HG03432 (cell line): ENCODE data around the gene MEIKIN.
A peak's percentile ranks its signal among the peaks of the same experiment; 100 is the strongest.

Source experiments
- ATAC-seq: cut with Tn5 transposase; IDR thresholded peaks from one replicate; pipeline ENCODE4 v1.9.1; 2021; ENCODE audit warnings: mild to moderate bottlenecking, moderate library complexity; ENCODE audit not compliant: unreplicated experiment

The MEIKIN gene

GRCh38 chr5:131774652-131775367 is 170.7 kb downstream of the MEIKIN start:
- no peak for ATAC-seq

GRCh38 chr5:131773805-131774204 is 171.7 kb downstream of the MEIKIN start:
- ATAC-seq, result no peak

- no peak for ATAC-seq
Measured at GRCh38 chr5:131771692-131772091, 173.8 kb downstream of the MEIKIN start.

- ATAC-seq, result no peak
Measured at GRCh38 chr5:131769961-131770360, 175.5 kb downstream of the MEIKIN start.

DNA sequence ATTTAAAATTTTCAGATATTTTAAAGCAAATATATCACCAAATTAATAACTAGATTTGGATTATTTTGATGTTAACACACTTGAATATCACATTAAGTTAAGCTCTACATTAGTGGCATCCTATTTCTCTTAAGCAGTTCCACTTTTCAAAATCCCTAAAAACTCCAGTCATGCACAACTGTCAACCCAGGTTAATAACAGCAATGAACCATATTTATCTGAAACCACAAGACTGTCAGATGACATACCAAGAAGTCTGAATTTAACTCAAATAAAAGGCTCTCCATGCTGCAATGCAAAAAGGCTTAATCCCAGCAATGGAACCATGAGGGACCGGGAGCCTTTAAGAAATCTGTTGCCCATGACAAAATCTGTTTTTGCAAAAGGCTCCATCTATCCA is 176.1 kb downstream of the MEIKIN start:
- ATAC-seq, result no peak

GRCh38 chr5:131767891-131768290 is 177.6 kb downstream of the MEIKIN start:
- ATAC-seq, result no peak

DNA sequence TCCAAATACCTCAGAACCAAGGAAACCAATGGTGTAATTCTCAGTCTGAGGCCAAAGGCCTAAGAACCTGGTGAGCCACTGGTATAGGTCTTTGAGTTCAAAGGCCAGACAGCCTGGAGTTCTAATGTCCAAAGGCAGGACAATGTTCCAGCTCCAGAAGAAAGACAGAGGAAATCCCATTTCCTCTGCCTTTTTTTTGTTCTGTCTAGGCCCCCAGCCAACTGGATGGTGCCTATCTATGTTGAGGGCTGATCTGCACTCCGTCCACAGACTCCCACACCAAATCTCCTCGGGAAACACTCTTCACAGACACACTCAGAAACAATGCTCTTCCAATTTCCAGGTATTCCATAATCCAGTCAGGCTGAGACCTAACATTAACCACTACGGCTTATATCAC is 178.8 kb downstream of the MEIKIN start:
- no peak for ATAC-seq

DNA sequence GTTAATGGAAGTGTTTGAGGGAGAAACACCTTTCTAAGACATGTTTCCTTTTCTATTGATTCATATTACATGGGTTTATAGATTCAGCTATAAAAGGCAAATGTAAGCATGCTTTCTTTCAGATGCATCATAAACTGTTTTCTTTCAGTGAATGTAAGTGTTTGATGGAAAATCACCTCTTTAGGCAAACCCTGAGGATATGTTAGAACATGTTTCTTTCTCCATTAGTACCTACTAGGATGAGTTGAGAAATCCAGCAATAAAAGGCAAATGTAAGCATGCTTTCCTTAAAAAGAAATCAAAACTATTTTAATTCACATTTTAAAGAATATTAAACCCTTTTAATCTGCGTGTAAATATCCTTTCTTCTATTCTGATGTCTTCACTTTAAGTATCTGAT is 180.2 kb downstream of the MEIKIN start:
- no peak for ATAC-seq

DNA sequence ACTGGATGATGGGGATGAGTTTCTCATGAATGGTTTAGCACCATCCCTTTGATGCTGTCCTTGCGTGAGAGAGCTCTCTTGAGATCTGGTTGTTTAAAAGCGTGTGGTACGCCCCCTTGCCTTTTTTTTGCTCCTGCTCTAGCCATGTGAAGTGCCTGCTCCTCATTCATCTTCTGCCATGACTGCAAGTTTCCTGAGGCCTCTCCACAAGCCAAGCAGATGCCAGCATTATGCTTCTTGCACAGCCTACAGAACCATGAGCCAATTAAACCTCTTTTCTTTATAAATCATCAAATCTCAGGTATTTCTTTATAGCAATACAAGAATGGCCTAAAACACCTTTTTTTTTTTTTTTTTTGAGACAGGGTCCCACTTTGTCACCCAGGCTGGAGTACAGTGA is 181.5 kb downstream of the MEIKIN start:
- ATAC-seq, result no peak

DNA sequence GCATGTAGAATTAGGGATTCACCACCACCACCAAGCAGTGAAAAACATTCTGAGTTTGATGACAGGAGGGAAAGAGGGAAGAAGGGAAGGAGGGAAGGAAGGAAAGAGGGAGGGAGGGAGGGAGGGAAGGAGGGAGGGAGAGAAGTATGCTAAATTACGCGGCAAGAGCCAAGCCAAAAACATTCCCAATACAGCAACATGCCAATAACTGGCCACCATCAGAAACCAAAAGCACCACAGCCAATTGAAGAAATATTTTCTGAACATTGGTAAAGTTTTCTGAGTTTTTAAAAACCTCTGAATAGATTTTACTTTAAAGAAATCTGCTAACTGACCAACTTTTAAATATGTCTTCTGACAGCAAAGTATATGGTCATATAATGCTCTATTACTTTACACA is 184.7 kb downstream of the MEIKIN start:
- ATAC-seq, result no peak

DNA sequence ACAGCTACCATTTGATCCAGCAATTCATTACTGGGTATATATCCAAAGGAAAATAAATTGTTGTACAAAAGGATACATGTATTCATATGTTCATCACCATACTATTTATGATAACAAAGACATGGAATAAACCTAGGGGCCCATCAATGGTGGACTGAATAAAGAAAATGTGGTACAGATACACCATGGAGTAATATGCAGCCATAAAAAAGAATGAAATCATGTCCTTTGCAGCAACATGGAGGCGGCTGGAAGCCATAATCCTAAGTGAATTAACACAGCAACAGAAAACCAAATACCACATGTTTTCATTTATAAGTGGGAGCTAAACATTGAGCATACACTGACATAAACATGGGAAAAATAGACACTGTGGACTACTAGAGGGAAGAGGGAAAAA is 185.8 kb downstream of the MEIKIN start:
- ATAC-seq, result no peak

DNA sequence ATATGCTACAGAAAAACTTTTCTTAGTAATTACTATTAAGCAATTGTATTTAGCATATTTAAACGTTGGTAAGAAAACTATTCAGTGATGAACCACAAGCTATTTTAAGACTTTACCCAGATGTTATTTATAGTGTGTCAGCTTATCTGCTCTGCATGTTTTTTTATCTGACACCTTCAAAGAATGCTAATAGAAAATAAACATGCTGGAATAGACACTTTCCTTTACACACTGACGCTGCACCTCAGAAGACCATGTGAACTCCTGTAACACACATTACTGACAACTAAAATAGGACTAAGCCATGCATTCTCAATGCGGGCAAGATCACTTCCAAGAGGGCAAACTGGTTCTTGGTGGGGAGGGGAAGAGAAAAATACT is 187.0 kb downstream of the MEIKIN start:
- ATAC-seq, result peak; percentile 60

DNA sequence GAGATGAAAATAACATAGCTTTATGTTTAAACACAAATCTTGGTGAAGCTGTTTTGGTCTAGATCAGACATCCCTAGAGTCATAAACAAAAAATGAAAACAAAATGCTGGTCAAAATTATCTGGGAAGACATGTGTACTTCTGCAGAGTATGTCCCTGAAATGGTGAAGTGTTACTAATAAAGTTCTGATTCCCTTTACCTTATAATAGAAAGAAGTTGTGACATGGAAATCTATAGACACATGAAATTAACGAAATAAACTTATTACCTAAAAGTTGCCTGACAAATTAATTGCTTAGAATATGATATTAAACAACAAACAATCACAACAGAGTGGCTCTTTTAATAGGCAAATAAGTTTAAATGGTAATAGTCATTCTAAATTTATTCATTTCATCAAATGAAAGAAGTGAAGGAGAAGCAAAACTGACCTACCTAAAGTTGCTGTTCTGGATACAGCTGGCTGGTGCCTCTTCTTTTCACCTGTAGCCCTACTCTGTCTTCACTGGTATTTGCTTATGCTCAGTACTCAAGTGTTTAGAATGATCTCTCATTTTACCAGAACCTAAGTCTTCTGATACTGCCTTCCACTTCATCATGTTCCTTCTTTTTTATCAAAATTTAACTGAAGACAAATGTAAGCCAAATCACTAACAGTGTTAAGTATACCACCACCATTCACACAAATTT is 187.5 kb downstream of the MEIKIN start:
- peak; percentile 63 for ATAC-seq
